ENCODE measurements around the gene PCDH1.
A peak's percentile ranks its signal among the peaks of the same experiment; 100 is the strongest.

PCDH1 gene

DNA sequence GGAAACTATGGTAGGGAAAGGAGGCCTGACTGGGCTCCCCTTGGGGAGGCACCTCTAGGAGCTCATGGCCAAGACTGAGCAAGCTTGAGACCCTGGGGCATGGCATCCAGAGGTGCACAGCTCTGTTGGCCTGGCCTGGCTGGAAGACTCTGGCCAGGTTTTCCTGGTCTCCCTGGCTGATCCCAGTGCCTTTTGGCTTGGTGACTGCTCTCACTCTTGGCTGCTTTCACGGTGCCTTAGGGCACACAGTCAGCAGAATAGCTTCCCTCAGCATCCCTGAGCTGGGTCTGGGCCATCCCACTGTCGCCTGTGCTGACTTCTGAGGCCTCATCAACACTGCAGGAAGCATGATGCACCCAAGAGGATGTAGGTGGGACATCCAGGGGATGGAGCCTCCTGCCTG lies 32.1 kb upstream of the PCDH1 start:
- Histone ChIP-seq H3K4me1 (ENCODE audit: control extremely low read depth in 1 of 4, control insufficient read depth in 4 of 4, insufficient read depth in 4 of 4, low read length in 3 of 4) (peaks cover 5 to 14% (median 12%) of the 10 kb centered on the region in 4 experiments), H3K9me3 (ENCODE audit: control extremely low read depth in 1 of 5, control insufficient read depth in 4 of 5, insufficient read depth in 2 of 5, low read depth in 1 of 5, low read length in 4 of 5) (no peaks in the 10 kb centered on the region), H3K4me3 (ENCODE audit: control insufficient read depth in 1 of 7, extremely low read depth in 1 of 7, insufficient read depth in 4 of 7, low read depth in 2 of 7, low read length in 6 of 7) (no peak overlapping the region), H3K27me3 (replicated peaks in 2 of 5; ENCODE audit: control insufficient read depth in 4 of 5, insufficient read depth in 5 of 5, low read length in 4 of 5) (peaks cover 0 to 8% (median 4%) of the 10 kb centered on the region in 5 experiments), H3K27ac (ENCODE audit: insufficient read depth in 1 of 2, low read depth in 1 of 2, low read length in 2 of 2, poor library complexity in 1 of 2, severe bottlenecking in 2 of 2) (no peak overlapping the region), H3K36me3 (ENCODE audit: control insufficient read depth in 4 of 4, insufficient read depth in 4 of 4, low read length in 3 of 4) (no peaks in the 10 kb centered on the region)
- 100% methylated on average over 2 of the region's 2 CpGs for WGBS (ENCODE audit: insufficient coverage)
- POLR2A ChIA-PET = interaction anchor here (0.6 to 0.7 kb wide), 2 partner anchors 8 to 12 kb away, joined by 3 to 6 read pairs; no protein-coding TSS in a partner anchor
- CTCF ChIA-PET = interaction anchor here (0.7 kb wide), 1 partner anchor 20 kb away, joined by 3 read pairs; no protein-coding TSS in a partner anchor
- DNase-seq = no peak

GRCh38 chr5:141909212-141909611 lies 31.0 kb upstream of the PCDH1 start:
- no peaks in the 10 kb centered on the region for H3K36me3 ChIP-seq (ENCODE audit: control insufficient read depth in 4 of 4, insufficient read depth in 4 of 4, low read length in 3 of 4)
- POLR2A ChIA-PET = no interaction called here
- CTCF ChIA-PET = interaction anchor here (1.0 kb wide), 1 partner anchor 14 kb away, joined by 3 read pairs; the partner anchor contains the start of gene DELE1
- H3K4me3 ChIP-seq (ENCODE audit: control insufficient read depth in 1 of 7, extremely low read depth in 1 of 7, insufficient read depth in 4 of 7, low read depth in 2 of 7, low read length in 6 of 7) = no peak overlapping the region
- no peaks in the 10 kb centered on the region for H3K9me3 ChIP-seq (ENCODE audit: control extremely low read depth in 1 of 5, control insufficient read depth in 4 of 5, insufficient read depth in 2 of 5, low read depth in 1 of 5, low read length in 4 of 5)
- H3K27ac ChIP-seq (ENCODE audit: insufficient read depth in 1 of 2, low read depth in 1 of 2, low read length in 2 of 2, poor library complexity in 1 of 2, severe bottlenecking in 2 of 2) = no peak overlapping the region
- DNase-seq = no peak
- H3K4me1 ChIP-seq (ENCODE audit: control extremely low read depth in 1 of 4, control insufficient read depth in 4 of 4, insufficient read depth in 4 of 4, low read length in 3 of 4) = peaks cover 5 to 10% (median 9%) of the 10 kb centered on the region in 4 experiments
- WGBS (ENCODE audit: insufficient coverage) = 75% methylated on average over 4 of the region's 4 CpGs
- peaks cover 0 to 8% (median 4%) of the 10 kb centered on the region in 5 experiments for H3K27me3 ChIP-seq (replicated peaks in 2 of 5; ENCODE audit: control insufficient read depth in 4 of 5, insufficient read depth in 5 of 5, low read length in 4 of 5)

DNA sequence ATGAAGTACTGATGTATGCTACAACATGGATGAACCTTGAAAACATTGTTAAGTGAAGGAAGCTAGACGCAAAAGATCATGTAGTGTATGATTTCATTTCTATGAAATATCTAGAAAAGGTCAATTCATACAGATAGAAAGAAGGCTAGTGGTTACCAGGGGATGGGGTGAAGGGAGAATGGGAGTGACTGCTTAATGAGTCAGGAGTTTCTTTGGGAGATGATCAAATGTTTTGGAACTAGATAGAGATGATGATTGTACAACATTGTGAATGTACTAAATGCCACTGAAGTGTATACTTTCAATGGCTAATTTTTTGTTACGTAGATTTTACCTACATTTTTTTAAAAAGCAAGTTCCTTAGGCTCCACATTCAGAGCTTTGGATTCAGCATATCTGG lies 30.6 kb upstream of the PCDH1 start:
- H3K4me3 ChIP-seq (ENCODE audit: control insufficient read depth in 1 of 7, extremely low read depth in 1 of 7, insufficient read depth in 4 of 7, low read depth in 2 of 7, low read length in 6 of 7) = no peak overlapping the region
- CTCF ChIA-PET = interaction anchor here (1.0 kb wide), 1 partner anchor 15 kb away, joined by 3 read pairs; the partner anchor contains the start of gene DELE1
- no peaks in the 10 kb centered on the region for H3K36me3 ChIP-seq (ENCODE audit: control insufficient read depth in 4 of 4, insufficient read depth in 4 of 4, low read length in 3 of 4)
- DNase-seq = no peak
- POLR2A ChIA-PET = no interaction called here
- peaks cover 3 to 10% (median 5%) of the 10 kb centered on the region in 4 experiments for H3K4me1 ChIP-seq (ENCODE audit: control extremely low read depth in 1 of 4, control insufficient read depth in 4 of 4, insufficient read depth in 4 of 4, low read length in 3 of 4)
- H3K9me3 ChIP-seq (ENCODE audit: control extremely low read depth in 1 of 5, control insufficient read depth in 4 of 5, insufficient read depth in 2 of 5, low read depth in 1 of 5, low read length in 4 of 5) = no peaks in the 10 kb centered on the region
- H3K27ac ChIP-seq (ENCODE audit: insufficient read depth in 1 of 2, low read depth in 1 of 2, low read length in 2 of 2, poor library complexity in 1 of 2, severe bottlenecking in 2 of 2) = no peak overlapping the region
- peaks cover 0 to 8% (median 4%) of the 10 kb centered on the region in 5 experiments for H3K27me3 ChIP-seq (replicated peaks in 2 of 5; ENCODE audit: control insufficient read depth in 4 of 5, insufficient read depth in 5 of 5, low read length in 4 of 5)
- 100% methylated on average over 2 of the region's 2 CpGs for WGBS (ENCODE audit: insufficient coverage)

GRCh38 chr5:141906972-141907371 lies 28.8 kb upstream of the PCDH1 start:
- peaks cover 0 to under 1% (median 0%) of the 10 kb centered on the region in 5 experiments for H3K27me3 ChIP-seq (replicated peaks in 2 of 5; ENCODE audit: control insufficient read depth in 4 of 5, insufficient read depth in 5 of 5, low read length in 4 of 5)
- POLR2A ChIA-PET = no interaction called here
- CTCF ChIA-PET = interaction anchor here (1.0 to 2.6 kb wide), 4 partner anchors 8 to 28 kb away, joined by 3 to 14 read pairs (median 5); partner anchors contain the start of gene PCDH1
- no peak overlapping the region for H3K27ac ChIP-seq (ENCODE audit: insufficient read depth in 1 of 2, low read depth in 1 of 2, low read length in 2 of 2, poor library complexity in 1 of 2, severe bottlenecking in 2 of 2)
- no peak overlapping the region for H3K4me3 ChIP-seq (ENCODE audit: control insufficient read depth in 1 of 7, extremely low read depth in 1 of 7, insufficient read depth in 4 of 7, low read depth in 2 of 7, low read length in 6 of 7)
- H3K9me3 ChIP-seq (ENCODE audit: control extremely low read depth in 1 of 5, control insufficient read depth in 4 of 5, insufficient read depth in 2 of 5, low read depth in 1 of 5, low read length in 4 of 5) = no peaks in the 10 kb centered on the region
- no CpG with 5 or more reads among the region's 1 CpG for WGBS (ENCODE audit: insufficient coverage)
- peaks cover 0 to 17% (median 0%) of the 10 kb centered on the region in 4 experiments for H3K4me1 ChIP-seq (ENCODE audit: control extremely low read depth in 1 of 4, control insufficient read depth in 4 of 4, insufficient read depth in 4 of 4, low read length in 3 of 4)
- H3K36me3 ChIP-seq (ENCODE audit: control insufficient read depth in 4 of 4, insufficient read depth in 4 of 4, low read length in 3 of 4) = no peaks in the 10 kb centered on the region
- DNase-seq = no peak

DNA sequence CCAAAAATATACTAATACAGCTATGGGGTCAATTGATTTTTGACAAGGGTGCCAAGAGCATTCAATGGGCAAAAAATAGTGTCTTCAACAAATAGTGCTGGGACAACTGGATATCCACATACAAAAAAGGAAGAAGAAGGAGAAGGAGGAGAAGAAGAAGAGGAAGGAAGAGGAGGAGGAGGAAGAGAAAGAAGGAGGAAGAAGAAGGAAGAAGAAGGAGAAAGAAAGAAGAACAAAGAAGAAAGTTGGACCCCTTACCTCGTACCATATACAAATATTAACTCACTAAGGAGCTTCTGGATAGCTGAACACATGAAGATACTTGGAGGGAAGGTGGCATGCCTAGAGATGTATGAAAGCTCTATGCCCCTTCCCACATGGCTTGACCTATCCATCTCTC lies 28.3 kb upstream of the PCDH1 start:
- no peaks in the 10 kb centered on the region for H3K9me3 ChIP-seq (ENCODE audit: control extremely low read depth in 1 of 5, control insufficient read depth in 4 of 5, insufficient read depth in 2 of 5, low read depth in 1 of 5, low read length in 4 of 5)
- CTCF ChIA-PET = interaction anchor here (1.0 to 2.6 kb wide), 5 partner anchors 9 to 54 kb away, joined by 3 to 14 read pairs (median 3); partner anchors contain the start of gene PCDH1

DNA sequence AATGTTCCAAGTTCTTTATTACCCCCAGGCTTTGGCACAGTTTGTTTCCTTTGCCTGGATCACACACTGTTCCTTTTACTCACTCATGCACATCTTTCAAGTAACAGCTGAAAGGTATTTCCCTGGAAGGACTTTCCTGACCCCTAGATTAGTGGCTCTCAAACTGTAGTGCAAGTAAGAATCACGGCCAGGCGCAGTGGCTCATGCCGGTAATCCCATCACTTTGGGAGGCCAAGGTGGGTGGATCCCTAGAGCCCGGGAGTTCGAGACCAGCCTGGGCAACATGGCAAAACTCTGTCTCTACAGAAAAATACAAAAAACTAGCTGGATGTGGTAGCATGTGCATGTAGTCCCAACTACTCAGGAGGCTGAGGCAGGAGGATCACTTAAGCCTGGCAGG lies 26.3 kb upstream of the PCDH1 start:
- 100% methylated on average over 5 of the region's 5 CpGs for WGBS (ENCODE audit: insufficient coverage)
- CTCF ChIA-PET = interaction anchor here (1.5 to 2.6 kb wide), 3 partner anchors 11 to 23 kb away, joined by 3 to 14 read pairs (median 11); no protein-coding TSS in a partner anchor

More for the DNA sequence above, 28.3 kb upstream of the PCDH1 start:
- peaks cover 0 to 17% (median 0%) of the 10 kb centered on the region in 4 experiments for H3K4me1 ChIP-seq (ENCODE audit: control extremely low read depth in 1 of 4, control insufficient read depth in 4 of 4, insufficient read depth in 4 of 4, low read length in 3 of 4)
- peaks cover 0 to 3% (median 0%) of the 10 kb centered on the region in 5 experiments for H3K27me3 ChIP-seq (replicated peaks in 2 of 5; ENCODE audit: control insufficient read depth in 4 of 5, insufficient read depth in 5 of 5, low read length in 4 of 5)
- POLR2A ChIA-PET = no interaction called here
- no peaks in the 10 kb centered on the region for H3K36me3 ChIP-seq (ENCODE audit: control insufficient read depth in 4 of 4, insufficient read depth in 4 of 4, low read length in 3 of 4)
- DNase-seq = no peak
- H3K27ac ChIP-seq (ENCODE audit: insufficient read depth in 1 of 2, low read depth in 1 of 2, low read length in 2 of 2, poor library complexity in 1 of 2, severe bottlenecking in 2 of 2) = no peak overlapping the region
- H3K4me3 ChIP-seq (ENCODE audit: control insufficient read depth in 1 of 7, extremely low read depth in 1 of 7, insufficient read depth in 4 of 7, low read depth in 2 of 7, low read length in 6 of 7) = no peak overlapping the region
- no CpG with 5 or more reads among the region's 1 CpG for WGBS (ENCODE audit: insufficient coverage)

GRCh38 chr5:141903261-141903660 lies 25.1 kb upstream of the PCDH1 start:
- POLR2A ChIA-PET = no interaction called here
- WGBS (ENCODE audit: insufficient coverage) = 75% methylated on average over 2 of the region's 4 CpGs
- peaks cover 0 to 17% (median 0%) of the 10 kb centered on the region in 4 experiments for H3K4me1 ChIP-seq (ENCODE audit: control extremely low read depth in 1 of 4, control insufficient read depth in 4 of 4, insufficient read depth in 4 of 4, low read length in 3 of 4)
- no peaks in the 10 kb centered on the region for H3K9me3 ChIP-seq (ENCODE audit: control extremely low read depth in 1 of 5, control insufficient read depth in 4 of 5, insufficient read depth in 2 of 5, low read depth in 1 of 5, low read length in 4 of 5)
- DNase-seq = peak in 2 of 3 donors; percentile 73 to 76
- CTCF ChIA-PET = interaction anchor here (1.0 to 2.4 kb wide), 5 partner anchors 13 to 210 kb away, joined by 3 to 11 read pairs (median 3); no protein-coding TSS in a partner anchor
- peaks cover 0 to 3% (median 0%) of the 10 kb centered on the region in 5 experiments for H3K27me3 ChIP-seq (replicated peaks in 2 of 5; ENCODE audit: control insufficient read depth in 4 of 5, insufficient read depth in 5 of 5, low read length in 4 of 5)
- no peak overlapping the region for H3K4me3 ChIP-seq (ENCODE audit: control insufficient read depth in 1 of 7, extremely low read depth in 1 of 7, insufficient read depth in 4 of 7, low read depth in 2 of 7, low read length in 6 of 7)
- no peak overlapping the region for H3K27ac ChIP-seq (ENCODE audit: insufficient read depth in 1 of 2, low read depth in 1 of 2, low read length in 2 of 2, poor library complexity in 1 of 2, severe bottlenecking in 2 of 2)
- H3K36me3 ChIP-seq (ENCODE audit: control insufficient read depth in 4 of 4, insufficient read depth in 4 of 4, low read length in 3 of 4) = no peaks in the 10 kb centered on the region

More for the DNA sequence above, 26.3 kb upstream of the PCDH1 start:
- peaks cover 0 to 17% (median 0%) of the 10 kb centered on the region in 4 experiments for H3K4me1 ChIP-seq (ENCODE audit: control extremely low read depth in 1 of 4, control insufficient read depth in 4 of 4, insufficient read depth in 4 of 4, low read length in 3 of 4)
- H3K9me3 ChIP-seq (ENCODE audit: control extremely low read depth in 1 of 5, control insufficient read depth in 4 of 5, insufficient read depth in 2 of 5, low read depth in 1 of 5, low read length in 4 of 5) = no peaks in the 10 kb centered on the region
- POLR2A ChIA-PET = no interaction called here
- H3K36me3 ChIP-seq (ENCODE audit: control insufficient read depth in 4 of 4, insufficient read depth in 4 of 4, low read length in 3 of 4) = no peaks in the 10 kb centered on the region
- H3K4me3 ChIP-seq (ENCODE audit: control insufficient read depth in 1 of 7, extremely low read depth in 1 of 7, insufficient read depth in 4 of 7, low read depth in 2 of 7, low read length in 6 of 7) = no peak overlapping the region
- DNase-seq = no peak
- H3K27me3 ChIP-seq (replicated peaks in 2 of 5; ENCODE audit: control insufficient read depth in 4 of 5, insufficient read depth in 5 of 5, low read length in 4 of 5) = peaks cover 0 to 3% (median 0%) of the 10 kb centered on the region in 5 experiments
- no peak overlapping the region for H3K27ac ChIP-seq (ENCODE audit: insufficient read depth in 1 of 2, low read depth in 1 of 2, low read length in 2 of 2, poor library complexity in 1 of 2, severe bottlenecking in 2 of 2)

Measured in common myeloid progenitor, CD34-positive (primary cell).